Trophoblast cell (in vitro differentiated cells and primary cell): Measurements from ENCODE around the gene SLC35G1. TPM values are rescaled to one million over a fixed set of nuclear protein-coding genes. Genes with fewer than 3 reads are reported as not detected.
A peak's percentile ranks its signal among the peaks of the same experiment; 100 is the strongest.

Source experiments
- DNase-seq, 2 donors: peaks; one replicate each; pipeline ENCODE4 v3.0.0-alpha.2; 2016
- H2AFZ ChIP-seq: 2 replicates; pipeline ENCODE4 v1.6.1; 2013; ENCODE audit warnings: low read length, moderate library complexity, mild to moderate bottlenecking; ENCODE audit not compliant: insufficient read depth, poor library complexity
- H2AK5ac ChIP-seq: 2 replicates; pipeline ENCODE4 v1.6.1; 2013; ENCODE audit warnings: mild to moderate bottlenecking, low read length
- H2BK120ac ChIP-seq: 2 replicates; pipeline ENCODE4 v1.6.1; 2013; ENCODE audit warnings: low read length, mild to moderate bottlenecking, moderate library complexity; ENCODE audit not compliant: insufficient read depth, poor library complexity
- H2BK12ac ChIP-seq: 2 replicates; pipeline ENCODE4 v1.6.1; 2013; ENCODE audit warnings: mild to moderate bottlenecking, low read length, moderate library complexity
- H2BK5ac ChIP-seq: 2 replicates; pipeline ENCODE4 v1.6.1; 2013; ENCODE audit warnings: low read length, low read depth, moderate library complexity, mild to moderate bottlenecking; ENCODE audit not compliant: poor library complexity
- H3K14ac ChIP-seq: 2 replicates; pipeline ENCODE4 v1.6.1; 2013; ENCODE audit warnings: mild to moderate bottlenecking, low read length
- H3K18ac ChIP-seq: 2 replicates; pipeline ENCODE4 v1.6.1; 2013; ENCODE audit warnings: mild to moderate bottlenecking, low read length
- H3K23ac ChIP-seq: 2 replicates; pipeline ENCODE4 v1.6.1; 2013; ENCODE audit warnings: low read length
- H3K27ac ChIP-seq: 2 replicates; pipeline ENCODE4 v1.5.1; 2013; ENCODE audit warnings: low read depth, mild to moderate bottlenecking, inconsistent platforms, low read length, moderate library complexity
- H3K27me3 ChIP-seq: 2 replicates; pipeline ENCODE4 v1.6.1; 2013; ENCODE audit warnings: inconsistent platforms, mild to moderate bottlenecking, low read length, moderate library complexity; ENCODE audit not compliant: insufficient read depth
- H3K36me3 ChIP-seq, 2 experiments: 1 replicate in 1 of 2; 2 replicates in 1 of 2; pipeline ENCODE4 v1.6.1; 2013; ENCODE audit warnings: low read length in 2 of 2, mild to moderate bottlenecking in 2 of 2, moderate library complexity in 1 of 2; ENCODE audit not compliant: insufficient read depth in 2 of 2, control insufficient read depth in 1 of 2
- H3K4ac ChIP-seq: 2 replicates; pipeline ENCODE4 v1.6.1; 2013; ENCODE audit warnings: low read depth, mild to moderate bottlenecking, low read length, moderate library complexity
- H3K4me1 ChIP-seq, 2 experiments: 1 replicate in 1 of 2; 2 replicates in 1 of 2; pipeline ENCODE4 v1.6.1; 2013; ENCODE audit warnings: low read length in 2 of 2, mild to moderate bottlenecking in 2 of 2, moderate library complexity in 1 of 2; ENCODE audit not compliant: insufficient read depth in 2 of 2, control insufficient read depth in 1 of 2
- H3K4me2 ChIP-seq: 2 replicates; pipeline ENCODE4 v1.6.1; 2013; ENCODE audit warnings: inconsistent platforms, mild to moderate bottlenecking, low read length, moderate library complexity
- H3K4me3 ChIP-seq: 2 replicates; pipeline ENCODE4 v1.5.1; 2013; ENCODE audit warnings: mild to moderate bottlenecking, low read depth, low read length, inconsistent platforms
- H3K79me1 ChIP-seq: one replicate; pipeline ENCODE4 v1.6.1; 2013; ENCODE audit warnings: low read length
- H3K79me2 ChIP-seq: 2 replicates; pipeline ENCODE4 v1.6.1; 2013; ENCODE audit warnings: low read length, mild to moderate bottlenecking; ENCODE audit not compliant: control insufficient read depth, insufficient read depth, poor library complexity
- H3K9ac ChIP-seq: 2 replicates; pipeline ENCODE4 v1.6.1; 2013; ENCODE audit warnings: mild to moderate bottlenecking, low read length
- H3K9me3 ChIP-seq: 2 replicates; pipeline ENCODE4 v1.6.1; 2013; ENCODE audit warnings: low read depth, mild to moderate bottlenecking, control low read depth, inconsistent platforms, low read length; ENCODE audit not compliant: insufficient read depth
- H4K12ac ChIP-seq: 2 replicates; pipeline ENCODE4 v1.6.1; 2013; ENCODE audit warnings: low read depth, mild to moderate bottlenecking, low read length, moderate library complexity
- H4K8ac ChIP-seq: 2 replicates; pipeline ENCODE4 v1.6.1; 2013; ENCODE audit warnings: low read depth, mild to moderate bottlenecking, low read length, moderate library complexity
- H4K91ac ChIP-seq: one replicate; pipeline ENCODE4 v1.6.1; 2013; ENCODE audit warnings: low read depth, mild to moderate bottlenecking, low read length, moderate library complexity
- WGBS: extraction: QIAGEN DNeasy Blood & Tissue Kit; methylation state at CpG from one replicate; pipeline ENCODE4 v1.1.7; 2013; ENCODE audit warnings: missing lambda C conversion rate; ENCODE audit not compliant: insufficient read length, insufficient coverage; ENCODE audit errors: extremely low coverage; 5-methylcytosine and 5-hydroxymethylcytosine counted together
- polyA plus RNA-seq: library from polyadenylated mRNA; stranded (reverse); fragments of 200-250 nt; gene quantifications from 2 replicates; pipeline ENCODE4 v1.2.3, GENCODE V29; 2013

The SLC35G1 gene
- polyA plus RNA-seq: 2.4 TPM in 2 replicates

- H3K23ac ChIP-seq: no peak within 1 kb of the TSS
- H3K4ac ChIP-seq: peak within 1 kb of the TSS; percentile 30
- peak; percentile 65 to 76 for DNase-seq
- H3K27me3 ChIP-seq: no peaks in the 10 kb centered on the region
- H2BK12ac ChIP-seq: peak within 1 kb of the TSS; percentile 1
- peak within 1 kb of the TSS; percentile 8 for H2BK5ac ChIP-seq
- peak within 1 kb of the TSS; percentile 82 for H4K91ac ChIP-seq
- H3K79me2 ChIP-seq: peaks cover 6% of the 10 kb centered on the region
- no peak within 1 kb of the TSS for H3K27ac ChIP-seq
- peaks cover 9% of the 10 kb centered on the region for H3K79me1 ChIP-seq
- peaks cover 0 to 6% of the 10 kb centered on the region in 2 experiments for H3K4me1 ChIP-seq
- no CpG with 5 or more reads among the region's 82 CpGs for WGBS
- peak within 1 kb of the TSS; percentile 96 for H2AFZ ChIP-seq
- peak within 1 kb of the TSS; percentile 88 for H4K12ac ChIP-seq
- H2BK120ac ChIP-seq: peak within 1 kb of the TSS; percentile 81
- peak within 1 kb of the TSS; percentile 65 for H3K9ac ChIP-seq
- H2AK5ac ChIP-seq: no peak within 1 kb of the TSS
- H4K8ac ChIP-seq: peak within 1 kb of the TSS; percentile 91
- no peaks in the 10 kb centered on the region for H3K36me3 ChIP-seq
- H3K14ac ChIP-seq: peak within 1 kb of the TSS; percentile 83
- H3K9me3 ChIP-seq: no peaks in the 10 kb centered on the region
- peak within 1 kb of the TSS; percentile 68 for H3K4me2 ChIP-seq
- peak within 1 kb of the TSS; percentile 86 for H3K4me3 ChIP-seq
- H3K18ac ChIP-seq: peak within 1 kb of the TSS; percentile 55
Measured at GRCh38 chr10:93893646-93894515, at the start of gene SLC35G1. SLC35G1 (plus strand) TSS chr10:93893978; CDS start chr10:93894034, 56 bp downstream.

- no peak overlapping the region for H3K9ac ChIP-seq
- no peak for DNase-seq
- no peak overlapping the region for H2AK5ac ChIP-seq
- H3K79me1 ChIP-seq: no peaks in the 10 kb centered on the region
- no CpG with 5 or more reads among the region's 30 CpGs for WGBS
- H3K18ac ChIP-seq: no peak overlapping the region
- H3K79me2 ChIP-seq: no peaks in the 10 kb centered on the region
- no peak overlapping the region for H2BK5ac ChIP-seq
- H2BK120ac ChIP-seq: no peak overlapping the region
- H2BK12ac ChIP-seq: no peak overlapping the region
- H4K91ac ChIP-seq: no peak overlapping the region
- H3K27ac ChIP-seq: no peak overlapping the region
- no peak overlapping the region for H3K4me3 ChIP-seq
- H3K14ac ChIP-seq: no peak overlapping the region
- no peak overlapping the region for H3K23ac ChIP-seq
- no peak overlapping the region for H3K4ac ChIP-seq
- H3K36me3 ChIP-seq: no peaks in the 10 kb centered on the region
- H3K9me3 ChIP-seq: peaks cover 3% of the 10 kb centered on the region
- no peak overlapping the region for H3K4me2 ChIP-seq
- H4K12ac ChIP-seq: no peak overlapping the region
- no peak overlapping the region for H4K8ac ChIP-seq
- no peak overlapping the region for H2AFZ ChIP-seq
- H3K4me1 ChIP-seq: no peaks in the 10 kb centered on the region
- H3K27me3 ChIP-seq: no peaks in the 10 kb centered on the region
Measured at GRCh38 chr10:93844979-93845626, 48.7 kb upstream of the SLC35G1 start.

GRCh38 chr10:93849593-93849992 is 44.2 kb upstream of the SLC35G1 start:
- H4K8ac ChIP-seq: no peak overlapping the region

GRCh38 chr10:93850031-93851015 is 43.5 kb upstream of the SLC35G1 start:
- no peak overlapping the region for H3K14ac ChIP-seq
- H3K4ac ChIP-seq: no peak overlapping the region
- no peak overlapping the region for H2BK5ac ChIP-seq
- H2AFZ ChIP-seq: no peak overlapping the region
- no peaks in the 10 kb centered on the region for H3K79me1 ChIP-seq
- H3K4me1 ChIP-seq: no peaks in the 10 kb centered on the region
- H4K12ac ChIP-seq: no peak overlapping the region
- no peaks in the 10 kb centered on the region for H3K36me3 ChIP-seq
- no peak overlapping the region for H2AK5ac ChIP-seq
- H4K8ac ChIP-seq: no peak overlapping the region
- WGBS: no CpG with 5 or more reads among the region's 10 CpGs
- H3K18ac ChIP-seq: no peak overlapping the region
- no peak overlapping the region for H2BK12ac ChIP-seq
- no peak overlapping the region for H3K27ac ChIP-seq
- H2BK120ac ChIP-seq: no peak overlapping the region
- H3K27me3 ChIP-seq: no peaks in the 10 kb centered on the region
- H3K9ac ChIP-seq: no peak overlapping the region
- H4K91ac ChIP-seq: no peak overlapping the region
- H3K23ac ChIP-seq: no peak overlapping the region
- no peak overlapping the region for H3K4me3 ChIP-seq
- DNase-seq: no peak
- H3K9me3 ChIP-seq: peaks cover 2% of the 10 kb centered on the region
- H3K4me2 ChIP-seq: no peak overlapping the region
- no peaks in the 10 kb centered on the region for H3K79me2 ChIP-seq

More at GRCh38 chr10:93849593-93849992, 44.2 kb upstream of the SLC35G1 start:
- no peak overlapping the region for H3K4me3 ChIP-seq
- WGBS: no CpG with 5 or more reads among the region's 4 CpGs
- no peak overlapping the region for H3K18ac ChIP-seq
- H3K9ac ChIP-seq: no peak overlapping the region
- no peaks in the 10 kb centered on the region for H3K36me3 ChIP-seq
- no peak overlapping the region for H3K4ac ChIP-seq
- no peak overlapping the region for H2BK12ac ChIP-seq
- no peak overlapping the region for H3K23ac ChIP-seq
- H3K4me1 ChIP-seq: no peaks in the 10 kb centered on the region
- H4K12ac ChIP-seq: no peak overlapping the region
- H2BK120ac ChIP-seq: no peak overlapping the region
- no peak overlapping the region for H3K4me2 ChIP-seq
- H2BK5ac ChIP-seq: no peak overlapping the region
- no peak for DNase-seq
- H2AFZ ChIP-seq: no peak overlapping the region
- no peaks in the 10 kb centered on the region for H3K79me1 ChIP-seq
- no peaks in the 10 kb centered on the region for H3K79me2 ChIP-seq
- H4K91ac ChIP-seq: no peak overlapping the region
- no peaks in the 10 kb centered on the region for H3K27me3 ChIP-seq
- no peak overlapping the region for H3K14ac ChIP-seq
- no peak overlapping the region for H2AK5ac ChIP-seq
- H3K9me3 ChIP-seq: peaks cover 2% of the 10 kb centered on the region
- H3K27ac ChIP-seq: no peak overlapping the region
